Right lung (tissue), 5 donors: Measurements from ENCODE around the gene AGPAT4. TPM values are rescaled to one million over a fixed set of nuclear protein-coding genes. Genes with fewer than 3 reads are reported as not detected.
"Not testable (repeated sequence)": the region's sequence is repeated elsewhere in the genome, so short reads cannot be mapped to it uniquely, and the experiment has no call there.

ENCODE experiments used
- DNase-seq, 2 donors: peaks; one replicate each; pipeline ENCODE4 v3.0.0-alpha.2; 2013
- polyA plus RNA-seq, 5 donors: library from polyadenylated mRNA; unstranded; fragments of 120-200 nt; gene quantifications; one replicate each; pipeline versions ENCODE4 v1.2.1 to v1.2.3, GENCODE V29; 2013; ENCODE audit warnings: inconsistent platforms in 1 of 5, low replicate concordance in 1 of 5; ENCODE audit not compliant: insufficient read length in 5 of 5, insufficient read depth in 1 of 5

Gene AGPAT4
- polyA plus RNA-seq, 5 donors: 11.6 to 19.5 (median 15.1) TPM

DNA sequence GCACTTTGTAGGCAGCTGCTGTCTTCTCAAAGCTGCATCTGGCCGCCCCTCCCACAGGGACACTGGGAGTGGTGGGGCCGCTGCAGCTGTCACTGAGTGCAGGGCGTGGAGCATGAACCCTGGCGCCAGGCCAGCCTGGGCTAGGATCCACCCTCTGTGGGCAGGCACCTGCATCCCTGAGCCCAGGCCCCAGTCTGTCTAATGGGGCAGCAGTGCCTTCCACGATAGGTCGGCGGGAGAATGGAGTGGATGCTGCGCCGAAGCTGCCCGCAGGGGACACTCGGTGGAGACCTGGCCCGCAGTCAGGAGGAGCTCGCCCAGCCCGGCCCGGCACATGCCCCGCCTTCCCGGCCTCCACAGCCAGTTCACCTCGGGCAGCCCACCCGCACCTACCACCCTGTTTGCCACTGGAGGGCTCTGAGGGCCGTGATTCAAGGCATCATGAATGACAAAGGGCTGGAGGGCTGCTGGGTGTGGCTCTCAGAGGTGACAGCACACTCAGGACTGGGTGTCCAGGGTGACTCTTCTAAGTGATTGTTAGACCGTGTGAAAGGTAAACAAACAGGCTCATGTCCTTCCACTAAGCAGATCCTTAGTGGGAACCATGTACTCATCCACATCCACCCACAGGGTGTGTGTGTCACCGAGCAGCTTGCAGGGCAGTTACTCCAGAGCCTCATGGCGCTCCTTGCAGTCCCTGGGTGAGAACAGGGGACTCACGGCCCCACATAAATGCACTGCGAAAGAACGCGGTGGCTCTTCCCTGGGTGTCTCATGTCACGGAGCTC lies 133.9 kb downstream of the AGPAT4 start:
- DNase-seq: no peak

DNA sequence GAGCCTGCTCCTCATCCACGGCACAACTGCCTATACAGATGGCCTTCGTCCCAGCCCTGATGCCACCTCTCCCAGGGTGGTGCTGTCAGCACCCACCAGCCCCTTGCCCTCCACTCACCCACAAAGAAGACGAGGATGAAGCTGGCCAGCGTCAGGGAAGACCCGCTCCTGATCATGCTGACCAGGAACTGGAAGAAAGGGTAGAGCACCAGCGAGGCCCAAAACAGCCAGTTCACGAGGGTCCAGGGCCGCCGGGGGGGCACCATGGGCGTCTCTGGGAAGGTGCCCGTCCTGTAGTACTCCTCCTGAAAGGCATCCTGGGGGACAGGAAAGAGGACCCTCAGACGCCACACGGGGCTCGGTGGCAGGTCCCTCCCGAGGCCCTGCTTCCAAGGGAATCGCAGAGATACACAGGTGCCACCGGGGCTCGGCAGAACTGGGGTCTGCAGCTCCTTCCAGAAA lies 134.5 kb downstream of the AGPAT4 start:
- no peak for DNase-seq

- no peak for DNase-seq
Observed at GRCh38 chr6:161138543-161139303, 135.1 kb downstream of the AGPAT4 start.

- DNase-seq: no peak
Observed at GRCh38 chr6:161137839-161138542, 135.9 kb downstream of the AGPAT4 start.

- no peak for DNase-seq
Observed at GRCh38 chr6:161137320-161137719, 136.5 kb downstream of the AGPAT4 start.

GRCh38 chr6:161136655-161137054 lies 137.2 kb downstream of the AGPAT4 start:
- DNase-seq: no peak

GRCh38 chr6:161135695-161136591 lies 137.9 kb downstream of the AGPAT4 start:
- DNase-seq: no peak

DNA sequence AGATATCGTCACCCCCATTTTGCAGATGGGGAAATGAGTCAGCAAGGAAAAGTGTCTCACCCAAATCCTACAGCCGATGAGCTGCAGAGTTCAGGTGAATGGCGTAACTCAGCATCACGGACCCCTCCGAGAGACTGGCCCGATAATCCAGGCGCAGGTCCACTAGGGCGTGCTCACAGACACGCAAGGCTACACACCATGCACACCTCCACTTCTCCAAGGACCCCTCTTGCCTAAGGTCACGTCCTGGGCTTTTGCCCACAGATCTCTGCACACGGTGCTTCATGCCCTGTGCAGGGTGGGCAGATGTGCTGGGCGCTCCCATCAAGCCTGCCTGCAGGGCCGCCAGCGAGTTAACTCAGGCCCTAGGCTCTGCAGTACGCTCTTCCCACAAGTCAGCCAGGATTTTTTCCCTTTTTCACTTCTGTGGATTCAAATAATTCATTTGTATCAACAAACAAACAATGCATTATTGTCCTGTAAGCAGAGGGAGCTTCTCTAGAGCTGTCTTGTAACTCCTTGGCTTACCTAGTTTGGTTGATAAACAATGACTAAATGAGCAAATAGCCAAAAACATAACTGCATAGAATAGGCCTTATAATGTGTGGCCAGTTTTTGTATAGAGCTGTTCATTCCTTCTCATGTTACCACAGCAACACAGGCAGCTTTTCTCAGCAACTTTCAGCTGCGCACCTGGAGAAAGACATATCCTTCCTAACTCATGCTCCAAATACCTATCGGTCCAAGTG lies 139.1 kb downstream of the AGPAT4 start:
- DNase-seq: no peak

DNA sequence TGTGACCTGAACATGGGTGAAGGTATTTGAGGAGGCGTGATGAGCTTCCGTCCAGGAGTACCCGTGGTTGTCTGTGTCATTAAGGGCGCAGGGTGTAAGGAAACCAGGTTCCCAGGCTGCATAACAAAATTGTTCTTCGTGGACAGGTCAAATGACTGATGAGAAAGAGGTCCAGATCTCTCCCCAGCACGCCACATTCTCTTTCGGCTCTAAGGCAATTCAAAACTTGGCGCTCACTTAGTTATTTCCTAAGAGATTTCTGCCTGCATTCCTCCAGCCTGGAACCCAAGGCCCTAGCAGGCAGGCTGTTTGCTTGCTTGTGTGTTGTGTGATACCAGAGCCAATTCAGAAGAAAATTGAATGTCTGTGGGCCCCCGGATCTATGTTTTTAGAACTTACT lies 139.9 kb downstream of the AGPAT4 start:
- DNase-seq: no peak

GRCh38 chr6:161132384-161132783 lies 141.5 kb downstream of the AGPAT4 start:
- no peak for DNase-seq

DNA sequence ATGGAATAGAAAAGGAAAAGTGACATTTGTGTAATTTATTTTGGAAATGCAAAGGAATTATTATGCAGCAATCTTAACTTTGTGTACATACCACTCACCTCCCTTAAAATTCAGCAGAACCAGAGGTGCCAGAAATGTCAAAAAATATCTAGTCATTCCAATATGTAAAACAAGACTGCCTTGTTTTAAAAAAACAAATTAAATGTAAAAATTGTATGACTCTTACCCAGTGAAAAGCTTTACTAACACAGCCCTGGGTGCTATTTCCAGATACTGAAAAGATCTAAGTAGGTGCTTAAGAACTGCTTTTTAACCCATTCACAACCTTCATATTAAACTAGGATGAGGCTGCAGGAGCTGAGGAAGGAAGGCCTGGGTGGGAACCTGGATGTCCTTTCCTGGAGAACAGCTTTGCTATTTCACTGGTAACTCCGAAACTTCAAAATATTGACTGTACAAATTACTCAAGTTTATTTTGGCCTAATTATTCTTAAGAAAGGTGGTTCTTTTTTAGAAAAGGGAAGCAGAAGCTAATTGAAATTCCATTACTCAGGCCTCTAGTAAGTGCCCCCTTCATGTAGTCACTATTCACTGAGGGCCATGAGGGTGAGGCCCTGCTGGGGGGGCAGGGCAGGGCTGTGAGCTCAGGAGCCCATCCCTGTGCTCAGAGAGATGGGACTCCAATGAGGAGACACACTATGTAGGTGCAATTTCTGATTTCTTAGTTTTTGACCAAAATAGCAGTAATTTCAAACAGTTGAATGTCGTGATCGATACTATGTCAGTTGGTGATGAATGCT lies 142.7 kb downstream of the AGPAT4 start:
- no peak for DNase-seq

DNA sequence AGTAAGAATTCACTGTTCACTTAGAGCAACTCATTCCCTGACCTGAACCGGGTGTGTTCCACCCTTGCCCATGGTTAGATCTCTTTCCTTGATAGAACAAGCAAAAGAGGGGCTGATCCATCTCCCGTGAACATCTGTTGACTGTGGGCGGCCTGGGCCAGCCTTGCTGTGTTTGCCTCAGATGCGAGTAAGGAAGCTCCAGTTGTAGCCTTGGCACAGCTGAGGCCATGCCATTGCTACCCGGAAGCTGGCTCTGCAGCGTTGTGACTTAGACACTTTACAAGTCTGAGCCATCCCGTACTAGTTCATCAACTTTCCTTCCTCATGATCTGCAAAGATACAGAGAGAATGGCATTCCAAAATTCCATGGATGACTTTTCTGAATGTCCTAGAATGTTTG lies 143.3 kb downstream of the AGPAT4 start:
- no peak for DNase-seq

- DNase-seq: no peak
Observed at GRCh38 chr6:161128680-161129196, 145.1 kb downstream of the AGPAT4 start.

DNA sequence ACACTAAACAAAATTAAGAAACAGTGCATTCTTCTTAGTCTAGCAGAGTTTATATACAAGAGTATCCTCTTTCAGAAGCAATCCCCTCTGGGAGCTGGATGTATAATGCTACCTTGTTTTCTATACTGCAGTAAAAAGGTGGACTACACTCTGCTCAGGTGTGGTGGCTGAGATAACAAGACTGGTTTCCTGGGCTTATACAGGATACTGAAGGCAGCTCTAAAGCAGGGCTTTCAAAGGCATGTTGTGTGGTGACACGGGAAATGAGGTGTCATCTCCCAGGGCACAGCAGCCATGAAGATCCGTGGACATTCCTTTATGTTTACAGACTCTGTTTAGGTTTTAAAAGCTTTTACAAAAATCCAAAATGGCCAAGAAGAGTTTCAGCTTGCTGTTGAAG lies 145.6 kb downstream of the AGPAT4 start:
- DNase-seq: no peak

DNA sequence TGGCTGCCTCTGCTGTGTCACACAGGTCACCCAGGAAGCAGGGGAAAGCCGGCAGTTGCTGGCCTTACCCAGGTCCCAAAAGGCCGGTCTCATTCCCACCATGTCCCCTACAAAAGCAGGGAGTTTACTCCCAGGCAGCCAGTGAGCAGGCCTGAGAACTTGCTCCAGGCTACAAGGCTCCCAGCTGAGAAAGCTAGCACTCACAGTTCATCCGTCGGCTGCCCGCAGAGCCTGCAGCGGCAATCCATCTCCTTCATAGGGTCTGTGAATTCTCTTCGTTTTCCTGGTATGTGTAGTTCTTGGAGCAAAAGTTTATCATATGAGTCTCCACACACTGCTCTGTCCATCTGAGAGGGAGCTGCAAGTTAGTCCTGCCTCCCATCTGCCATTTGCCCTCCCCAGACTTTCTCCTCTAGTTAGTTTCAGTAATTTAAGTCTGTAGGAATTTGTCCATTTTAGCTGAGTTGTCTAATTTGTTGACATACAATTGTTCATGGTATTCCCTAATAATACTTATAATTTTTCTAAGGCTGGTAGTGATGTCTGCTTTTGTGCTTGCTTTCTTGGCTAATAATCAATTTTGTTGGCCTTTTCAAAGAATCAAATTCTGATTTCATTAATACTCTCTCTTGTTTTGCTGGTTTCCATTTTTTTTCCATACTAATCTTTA lies 146.7 kb downstream of the AGPAT4 start:
- DNase-seq: no peak

DNA sequence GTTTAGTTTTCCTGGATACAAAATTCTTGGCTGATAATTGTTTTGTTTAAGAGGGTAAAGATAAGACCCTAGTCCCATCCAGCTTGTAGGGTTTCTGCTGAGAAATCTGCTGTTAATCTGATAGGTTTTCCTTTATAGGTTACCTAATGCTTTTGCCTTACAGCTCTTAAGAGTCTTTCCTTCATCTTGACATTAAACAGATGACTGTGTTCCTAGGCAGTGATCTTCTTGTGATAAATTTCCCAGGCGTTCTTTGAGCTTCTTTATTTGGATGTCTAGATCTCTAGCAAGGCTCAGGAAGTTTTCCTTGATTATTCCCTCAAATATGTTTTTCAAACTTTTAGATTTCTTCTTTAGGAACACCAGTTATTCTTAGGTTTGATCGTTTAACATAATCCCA lies 148.3 kb downstream of the AGPAT4 start:
- DNase-seq: no peak

DNA sequence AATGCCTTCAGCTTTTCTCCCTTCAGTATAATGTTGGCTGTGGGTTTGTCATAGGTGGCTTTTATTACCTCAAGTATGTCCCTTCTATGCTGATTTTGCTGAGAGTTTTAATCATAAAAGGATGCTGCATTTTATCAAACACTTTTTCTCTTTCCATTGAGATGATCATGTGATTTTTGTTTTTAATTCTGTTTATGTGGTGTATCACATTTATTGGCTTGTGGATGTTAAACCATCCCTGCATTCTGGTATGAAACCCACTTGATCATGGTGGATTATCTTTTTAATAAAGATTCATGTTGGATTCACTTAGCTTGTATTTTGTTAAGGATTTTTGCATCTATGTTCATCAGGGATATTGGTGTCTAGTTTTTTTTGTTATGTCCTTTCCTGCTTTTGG lies 150.5 kb downstream of the AGPAT4 start:
- DNase-seq: not testable (repeated sequence)

- DNase-seq: no peak
Observed at GRCh38 chr6:161117942-161118341, 155.9 kb downstream of the AGPAT4 start.

DNA sequence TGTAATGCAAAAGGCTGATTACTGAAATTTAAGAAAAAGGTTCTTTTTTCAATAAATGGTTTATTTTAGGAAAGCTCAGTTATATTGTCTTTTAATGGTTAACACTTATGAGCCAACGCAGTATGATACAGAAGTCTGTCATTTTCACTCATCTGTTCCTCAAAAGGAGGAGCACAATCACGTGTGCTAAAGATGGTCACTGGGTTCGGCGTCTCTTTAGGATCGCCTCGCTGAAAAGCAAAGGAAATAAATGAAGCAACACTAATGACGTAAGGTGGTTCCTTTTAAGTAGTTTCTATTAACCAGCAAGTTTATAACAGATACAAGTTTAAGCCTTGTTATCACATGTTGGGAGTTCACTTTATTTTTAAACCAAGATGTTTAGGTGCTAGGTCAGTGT lies 156.6 kb downstream of the AGPAT4 start:
- no peak for DNase-seq
